ENCODE measurements around the gene TGM2. TPM values are rescaled to one million over a fixed set of nuclear protein-coding genes. Genes with fewer than 3 reads are reported as not detected.

Gene TGM2
- total and polyA plus RNA-seq, 5 experiments from 2014 or later: not detected

DNA sequence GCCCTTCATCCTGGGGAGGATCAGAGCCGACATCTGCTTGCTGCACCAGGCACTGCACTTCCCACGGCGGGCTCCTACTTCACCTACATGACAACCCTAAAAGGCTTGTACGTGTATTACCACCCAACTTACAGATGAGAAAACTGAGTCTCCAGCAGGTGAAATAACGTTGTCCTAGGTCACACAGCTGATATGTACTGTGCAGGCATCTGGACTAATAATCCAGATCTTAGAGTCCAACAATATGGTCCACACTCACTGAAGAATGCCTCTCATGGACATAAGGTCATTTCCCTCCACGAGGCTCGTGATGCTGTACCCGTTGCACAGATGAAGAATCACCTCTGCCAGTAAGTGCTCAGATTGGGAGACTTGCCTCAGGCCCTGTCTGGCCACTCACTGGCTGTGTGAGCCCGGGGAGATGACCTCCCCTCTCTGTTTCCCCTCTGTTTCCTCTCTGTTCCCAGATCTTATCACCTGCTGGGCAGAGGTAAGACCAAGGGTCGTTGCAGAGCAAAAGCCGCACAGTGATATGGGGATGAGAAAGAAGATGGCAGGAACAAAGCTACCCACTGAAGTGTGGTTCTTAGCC lies 32.1 kb downstream of the TGM2 start:
- H3K36me3 Mint-ChIP-seq: no peaks in the 10 kb centered on the region
- H3K4me1 Mint-ChIP-seq: peaks cover 4 to 7% (median 6%) of the 10 kb centered on the region in 4 donors
- H3K27ac Mint-ChIP-seq: no peak overlapping the region
- H3K9me3 Mint-ChIP-seq: no peaks in the 10 kb centered on the region
- POLR2A ChIA-PET: no interaction called here
- H3K27me3 Mint-ChIP-seq: peaks cover 0 to 2% (median 0%) of the 10 kb centered on the region in 5 donors
- no peak for ATAC-seq
- H3K4me3 Mint-ChIP-seq: no peak overlapping the region
- peak in 1 of 10 donors; percentile 13 for DNase-seq

GRCh38 chr20:38132156-38132909 lies 32.7 kb downstream of the TGM2 start:
- POLR2A ChIA-PET: no interaction called here
- H3K9me3 Mint-ChIP-seq: no peaks in the 10 kb centered on the region
- H3K4me1 Mint-ChIP-seq: peaks cover 4 to 7% (median 6%) of the 10 kb centered on the region in 4 donors
- peak overlapping the region in 1 of 10 donors; percentile 24 for H3K27ac Mint-ChIP-seq
- H3K4me3 Mint-ChIP-seq: no peak overlapping the region
- DNase-seq (peak in 1 of 10 donors; percentile 55), ATAC-seq (no peak)
- peaks cover 0 to 2% (median 0%) of the 10 kb centered on the region in 5 donors for H3K27me3 Mint-ChIP-seq
- no peaks in the 10 kb centered on the region for H3K36me3 Mint-ChIP-seq

GRCh38 chr20:38131588-38132121 lies 33.4 kb downstream of the TGM2 start:
- no peak for ATAC-seq
- Mint-ChIP-seq H3K27me3 (peaks cover 0 to 2% (median 0%) of the 10 kb centered on the region in 5 donors), H3K27ac (no peak overlapping the region), H3K36me3 (no peaks in the 10 kb centered on the region), H3K9me3 (no peaks in the 10 kb centered on the region), H3K4me3 (no peak overlapping the region), H3K4me1 (peaks cover 4 to 7% (median 6%) of the 10 kb centered on the region in 4 donors)
- DNase-seq: peak in 1 of 10 donors; percentile 37
- POLR2A ChIA-PET: no interaction called here

DNA sequence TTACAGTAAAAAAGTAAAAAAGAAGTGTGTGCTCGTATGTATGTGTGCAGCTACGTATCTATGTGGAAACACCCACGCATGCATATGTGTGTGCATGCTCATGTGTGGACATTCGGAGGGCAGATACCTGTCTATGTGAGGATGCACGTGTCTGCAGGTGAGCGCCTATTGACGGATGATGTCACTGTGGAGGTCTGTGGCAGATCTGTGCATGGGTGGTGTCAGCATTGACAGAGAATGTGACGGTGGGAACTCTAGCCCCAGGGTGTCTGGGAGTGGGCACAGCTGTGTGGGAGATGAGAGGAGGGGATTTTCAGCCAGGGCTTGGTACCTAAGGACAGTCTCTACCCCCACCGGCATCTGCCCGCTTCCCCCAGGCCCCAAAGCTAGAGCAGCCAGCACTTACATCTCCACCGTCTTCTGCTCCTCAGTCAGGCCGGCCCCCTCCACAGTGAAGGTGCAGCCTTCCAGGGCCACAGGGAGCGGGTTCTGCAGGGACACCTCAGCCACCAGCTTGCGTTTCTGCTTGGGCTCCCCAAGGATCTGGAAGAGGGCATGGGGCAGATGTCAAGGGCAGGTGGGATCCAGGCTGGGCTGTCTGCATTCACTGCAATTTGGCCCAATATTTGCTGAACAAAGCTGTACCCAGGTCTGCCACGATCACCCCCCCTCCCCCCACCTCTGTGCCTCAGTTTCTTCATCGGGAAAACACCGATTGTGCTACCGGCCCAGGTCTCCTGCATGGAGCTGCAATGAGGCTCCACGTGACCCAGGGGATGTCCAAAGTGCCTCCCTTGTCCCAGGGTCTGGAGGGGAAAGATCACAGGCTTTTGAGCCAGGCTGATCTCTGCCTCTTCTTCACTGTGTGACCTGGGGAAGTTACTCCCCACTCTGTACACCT lies 34.1 kb downstream of the TGM2 start:
- DNase-seq: peak in 1 of 10 donors; percentile 52
- ATAC-seq: no peak
- no peak overlapping the region for H3K4me3 Mint-ChIP-seq
- H3K4me1 Mint-ChIP-seq: peaks cover 4 to 7% (median 6%) of the 10 kb centered on the region in 4 donors
- no peaks in the 10 kb centered on the region for H3K36me3 Mint-ChIP-seq
- H3K27ac Mint-ChIP-seq: peak overlapping the region in 1 of 10 donors; percentile 48
- H3K9me3 Mint-ChIP-seq: no peaks in the 10 kb centered on the region
- POLR2A ChIA-PET: no interaction called here
- peaks cover 0 to 2% (median 0%) of the 10 kb centered on the region in 5 donors for H3K27me3 Mint-ChIP-seq

DNA sequence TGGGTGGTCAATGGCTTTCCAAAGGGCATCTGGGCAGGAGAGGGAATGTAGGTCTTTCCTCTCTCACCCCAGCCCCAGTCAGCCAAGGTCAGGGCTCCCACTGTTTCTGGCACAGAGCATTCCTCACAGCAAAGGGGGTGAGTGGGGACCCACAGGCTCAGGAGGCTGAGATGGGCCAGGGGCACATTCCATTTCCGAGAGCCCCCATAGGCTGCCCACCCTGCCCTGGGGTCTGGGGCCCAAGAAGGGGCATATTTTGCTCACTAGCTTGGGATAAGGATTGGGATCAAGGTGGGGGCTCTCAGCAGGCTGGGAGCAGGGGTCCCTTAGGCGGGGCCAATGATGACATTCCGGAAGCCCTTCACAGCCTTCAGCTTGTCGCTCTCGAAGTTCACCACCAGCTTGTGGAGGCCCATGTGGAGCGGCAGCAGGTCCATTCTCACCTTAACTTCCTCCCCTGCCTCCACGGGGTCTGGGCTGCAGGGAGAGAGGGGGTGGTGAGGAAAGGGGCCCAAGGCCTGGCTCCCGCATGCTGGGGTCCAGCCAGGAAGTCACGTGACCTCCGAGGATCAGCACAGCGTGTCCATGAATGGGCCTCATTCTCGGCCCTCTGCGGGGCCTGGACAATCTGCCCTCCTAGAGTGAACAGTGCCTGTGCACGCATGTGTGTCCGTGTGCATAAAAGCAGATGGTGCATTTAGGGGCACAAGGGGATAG lies 35.0 kb downstream of the TGM2 start:
- Mint-ChIP-seq H3K9me3 (no peaks in the 10 kb centered on the region), H3K27ac (no peak overlapping the region), H3K4me3 (no peak overlapping the region), H3K36me3 (no peaks in the 10 kb centered on the region), H3K4me1 (peaks cover 4 to 7% (median 6%) of the 10 kb centered on the region in 4 donors), H3K27me3 (peaks cover 0 to 2% (median 0%) of the 10 kb centered on the region in 5 donors)
- no peak for ATAC-seq
- DNase-seq: peak in 1 of 10 donors; percentile 14
- POLR2A ChIA-PET: no interaction called here

DNA sequence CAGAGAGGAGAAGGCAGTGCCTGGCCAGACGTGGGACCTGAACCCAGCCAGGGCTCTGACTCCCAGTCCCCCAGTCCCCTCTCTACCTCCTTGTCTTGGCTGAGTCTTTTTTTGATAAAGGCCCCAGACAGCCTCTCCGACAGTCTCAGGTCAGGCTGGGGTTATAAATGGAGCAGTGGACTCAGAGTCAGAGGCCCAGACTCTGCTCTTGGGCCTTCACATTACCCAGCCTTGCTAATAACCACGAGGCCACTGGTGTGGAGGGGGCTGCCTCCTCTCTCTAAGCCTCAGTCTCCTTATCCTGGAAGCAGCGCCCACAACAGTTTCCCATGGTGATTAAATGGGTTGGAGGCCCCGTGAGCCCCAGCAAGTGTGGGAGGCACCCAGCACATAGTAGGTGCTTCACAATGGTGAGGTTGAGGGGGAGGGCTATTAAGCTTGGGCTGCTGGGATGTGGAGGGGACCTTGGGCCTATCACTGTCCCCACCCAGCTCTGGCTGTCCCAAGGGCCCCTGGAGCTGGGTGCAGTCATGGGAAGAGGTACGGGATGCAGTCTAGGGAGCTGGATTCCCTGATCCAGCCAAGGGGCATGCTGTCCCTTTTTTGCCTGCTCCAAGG lies 35.7 kb downstream of the TGM2 start:
- Mint-ChIP-seq H3K27ac (no peak overlapping the region), H3K4me1 (peaks cover 0 to 4% (median 2%) of the 10 kb centered on the region in 4 donors), H3K36me3 (no peaks in the 10 kb centered on the region), H3K9me3 (no peaks in the 10 kb centered on the region), H3K4me3 (no peak overlapping the region), H3K27me3 (peaks cover 0 to 2% (median 0%) of the 10 kb centered on the region in 5 donors)
- peak in 1 of 10 donors; percentile 23 for DNase-seq
- ATAC-seq: no peak
- POLR2A ChIA-PET: no interaction called here

DNA sequence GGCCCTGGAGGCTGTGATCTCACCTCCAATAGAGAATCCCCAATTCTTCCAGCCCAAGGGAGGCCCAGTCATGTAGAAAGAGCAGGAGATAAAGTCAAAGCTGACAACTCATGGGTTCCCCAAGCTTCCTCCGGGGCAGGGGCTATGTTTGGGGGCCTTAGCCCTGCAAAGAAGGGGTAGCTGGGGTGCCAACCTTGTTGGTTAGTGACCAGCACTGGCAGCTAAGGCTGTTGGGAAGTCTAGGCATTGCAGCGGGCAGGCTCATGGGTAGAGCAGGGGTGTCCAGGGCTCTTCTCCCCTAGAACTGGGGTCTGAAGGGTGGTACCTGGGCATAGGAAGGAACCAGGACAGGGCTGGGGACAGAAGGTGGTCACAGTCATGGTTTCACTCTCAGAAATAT lies 36.4 kb downstream of the TGM2 start:
- peak in 1 of 10 donors; percentile 42 for DNase-seq
- no peaks in the 10 kb centered on the region for H3K9me3 Mint-ChIP-seq
- H3K27ac Mint-ChIP-seq: no peak overlapping the region
- peaks cover 0 to 2% (median 0%) of the 10 kb centered on the region in 5 donors for H3K27me3 Mint-ChIP-seq
- no peak overlapping the region for H3K4me3 Mint-ChIP-seq
- POLR2A ChIA-PET: no interaction called here
- peaks cover 0 to 2% (median 0%) of the 10 kb centered on the region in 4 donors for H3K4me1 Mint-ChIP-seq
- H3K36me3 Mint-ChIP-seq: no peaks in the 10 kb centered on the region
- ATAC-seq: no peak

GRCh38 chr20:38127920-38128528 lies 37.0 kb downstream of the TGM2 start:
- H3K9me3 Mint-ChIP-seq: no peaks in the 10 kb centered on the region
- POLR2A ChIA-PET: no interaction called here
- DNase-seq: peak in 1 of 10 donors; percentile 4
- peaks cover 0 to 2% (median 0%) of the 10 kb centered on the region in 5 donors for H3K27me3 Mint-ChIP-seq
- no peaks in the 10 kb centered on the region for H3K36me3 Mint-ChIP-seq
- ATAC-seq: no peak
- H3K4me3 Mint-ChIP-seq: no peak overlapping the region
- no peak overlapping the region for H3K27ac Mint-ChIP-seq
- H3K4me1 Mint-ChIP-seq: no peaks in the 10 kb centered on the region

- H3K9me3 Mint-ChIP-seq: no peaks in the 10 kb centered on the region
- no peak overlapping the region for H3K4me3 Mint-ChIP-seq
- DNase-seq: peak in 1 of 10 donors; percentile 14
- POLR2A ChIA-PET: no interaction called here
- no peaks in the 10 kb centered on the region for H3K4me1 Mint-ChIP-seq
- no peak for ATAC-seq
- H3K27ac Mint-ChIP-seq: no peak overlapping the region
- H3K27me3 Mint-ChIP-seq: peaks cover 0 to 2% (median 0%) of the 10 kb centered on the region in 5 donors
- H3K36me3 Mint-ChIP-seq: no peaks in the 10 kb centered on the region
These were observed 38.0 kb downstream of the TGM2 start for GRCh38 chr20:38126932-38127621.

GRCh38 chr20:38126146-38126921 lies 38.7 kb downstream of the TGM2 start:
- no peaks in the 10 kb centered on the region for H3K4me1 Mint-ChIP-seq
- no peak for ATAC-seq
- H3K9me3 Mint-ChIP-seq: no peaks in the 10 kb centered on the region
- POLR2A ChIA-PET: no interaction called here
- H3K4me3 Mint-ChIP-seq: no peak overlapping the region
- H3K27me3 Mint-ChIP-seq: peaks cover 0 to 2% (median 0%) of the 10 kb centered on the region in 5 donors
- peak in 1 of 10 donors; percentile 41 for DNase-seq
- H3K36me3 Mint-ChIP-seq: no peaks in the 10 kb centered on the region
- no peak overlapping the region for H3K27ac Mint-ChIP-seq

Data from naive thymus-derived CD8-positive, alpha-beta T cell (primary cell).